ENCODE data around the gene METTL24. TPM values are rescaled to one million over a fixed set of nuclear protein-coding genes. Genes with fewer than 3 reads are reported as not detected.
A peak's percentile ranks its signal among the peaks of the same experiment; 100 is the strongest.
"Not testable (repeated sequence)": the region's sequence is repeated elsewhere in the genome, so short reads cannot be mapped to it uniquely, and the experiment has no call there.

Gene METTL24
- total and polyA plus RNA-seq, 2 donors, result 0.50 to 1.5 TPM

DNA sequence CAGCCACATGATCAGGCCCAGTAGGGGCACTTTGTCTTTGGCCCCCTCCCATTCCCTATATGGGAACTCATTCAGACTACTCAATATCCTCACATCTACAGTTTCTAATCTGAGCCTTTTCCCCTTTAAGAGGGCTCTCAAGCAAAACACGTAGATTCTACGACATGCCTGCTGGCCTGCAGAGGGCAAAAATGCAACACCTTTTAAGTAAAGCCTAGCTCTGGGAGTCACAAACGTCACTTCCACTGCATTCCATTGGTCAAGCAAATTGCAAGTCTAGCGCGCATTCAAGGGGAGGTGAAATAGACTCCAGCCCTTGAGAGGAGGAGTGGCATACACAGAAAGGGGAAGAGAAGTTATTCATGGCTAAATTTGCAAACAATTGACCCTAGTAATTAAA lies 107.3 kb downstream of the METTL24 start:
- DNase-seq (ENCODE audit: low read depth in 6 of 9, low spot score in 9 of 9), result no peak
- H3K36me3 ChIP-seq (ENCODE audit: control insufficient read depth in 2 of 2, insufficient read depth in 2 of 2, low read length in 1 of 2), result no peaks in the 10 kb centered on the region
- H3K27me3 ChIP-seq (ENCODE audit: control insufficient read depth in 2 of 2, insufficient read depth in 1 of 2, low read length in 1 of 2), result no peaks in the 10 kb centered on the region
- H3K4me3 ChIP-seq (ENCODE audit: low read length in 2 of 2), result no peak overlapping the region
- WGBS, result 98% methylated on average over 5 of the region's 5 CpGs
- H3K9me3 ChIP-seq (ENCODE audit: control insufficient read depth in 2 of 2, insufficient read depth in 1 of 2, low read length in 1 of 2), result no peaks in the 10 kb centered on the region
- H3K4me1 ChIP-seq (ENCODE audit: control insufficient read depth in 2 of 2, insufficient read depth in 2 of 2, low read length in 2 of 2), result no peaks in the 10 kb centered on the region
- no peak overlapping the region for H3K27ac ChIP-seq (ENCODE audit: low read depth in 1 of 2, low read length in 1 of 2)

DNA sequence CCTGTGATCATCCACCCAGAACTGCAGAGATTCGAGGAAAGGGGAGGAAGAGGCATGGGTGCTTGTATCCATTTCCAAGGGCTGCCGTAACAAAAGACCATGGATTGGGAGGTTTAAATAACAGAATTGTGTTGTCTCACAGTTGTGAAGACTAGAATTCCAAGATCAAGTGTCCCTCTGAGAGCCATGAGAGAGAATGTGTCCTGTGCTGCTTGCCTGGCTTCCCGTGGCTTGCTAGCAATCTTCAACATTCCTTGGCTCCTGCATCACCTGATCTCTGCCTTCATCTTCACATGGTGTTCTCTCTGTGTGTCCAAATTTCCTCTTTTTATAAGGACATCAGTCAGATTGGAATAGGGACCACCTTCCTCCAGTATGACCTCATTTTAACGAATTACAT lies 108.1 kb downstream of the METTL24 start:
- Histone ChIP-seq H3K27ac (ENCODE audit: low read depth in 1 of 2, low read length in 1 of 2) (no peak overlapping the region), H3K4me3 (ENCODE audit: low read length in 2 of 2) (no peak overlapping the region), H3K27me3 (ENCODE audit: control insufficient read depth in 2 of 2, insufficient read depth in 1 of 2, low read length in 1 of 2) (no peaks in the 10 kb centered on the region), H3K4me1 (ENCODE audit: control insufficient read depth in 2 of 2, insufficient read depth in 2 of 2, low read length in 2 of 2) (no peaks in the 10 kb centered on the region), H3K9me3 (ENCODE audit: control insufficient read depth in 2 of 2, insufficient read depth in 1 of 2, low read length in 1 of 2) (no peaks in the 10 kb centered on the region), H3K36me3 (ENCODE audit: control insufficient read depth in 2 of 2, insufficient read depth in 2 of 2, low read length in 1 of 2) (no peaks in the 10 kb centered on the region)
- WGBS, result 96% methylated on average over 4 of the region's 4 CpGs
- DNase-seq (ENCODE audit: low read depth in 6 of 9, low spot score in 9 of 9), result no peak

- WGBS, result 100% methylated on average over 3 of the region's 3 CpGs
Observed at GRCh38 chr6:110246900-110247546, 111.1 kb downstream of the METTL24 start.

GRCh38 chr6:110246378-110246777 lies 111.8 kb downstream of the METTL24 start:
- DNase-seq (ENCODE audit: low read depth in 6 of 9, low spot score in 9 of 9), result no peak
- Histone ChIP-seq H3K4me1 (ENCODE audit: control insufficient read depth in 2 of 2, insufficient read depth in 2 of 2, low read length in 2 of 2) (no peaks in the 10 kb centered on the region), H3K4me3 (ENCODE audit: low read length in 2 of 2) (no peak overlapping the region), H3K27ac (ENCODE audit: low read depth in 1 of 2, low read length in 1 of 2) (no peak overlapping the region), H3K9me3 (ENCODE audit: control insufficient read depth in 2 of 2, insufficient read depth in 1 of 2, low read length in 1 of 2) (no peaks in the 10 kb centered on the region), H3K36me3 (ENCODE audit: control insufficient read depth in 2 of 2, insufficient read depth in 2 of 2, low read length in 1 of 2) (no peaks in the 10 kb centered on the region), H3K27me3 (ENCODE audit: control insufficient read depth in 2 of 2, insufficient read depth in 1 of 2, low read length in 1 of 2) (no peaks in the 10 kb centered on the region)
- 98% methylated on average over 3 of the region's 3 CpGs for WGBS

More at GRCh38 chr6:110246900-110247546, 111.1 kb downstream of the METTL24 start:
- H3K27me3 ChIP-seq (ENCODE audit: control insufficient read depth in 2 of 2, insufficient read depth in 1 of 2, low read length in 1 of 2), result no peaks in the 10 kb centered on the region
- H3K4me3 ChIP-seq (ENCODE audit: low read length in 2 of 2), result no peak overlapping the region
- DNase-seq (ENCODE audit: low read depth in 6 of 9, low spot score in 9 of 9), result no peak
- no peaks in the 10 kb centered on the region for H3K9me3 ChIP-seq (ENCODE audit: control insufficient read depth in 2 of 2, insufficient read depth in 1 of 2, low read length in 1 of 2)
- H3K27ac ChIP-seq (ENCODE audit: low read depth in 1 of 2, low read length in 1 of 2), result no peak overlapping the region
- no peaks in the 10 kb centered on the region for H3K4me1 ChIP-seq (ENCODE audit: control insufficient read depth in 2 of 2, insufficient read depth in 2 of 2, low read length in 2 of 2)
- H3K36me3 ChIP-seq (ENCODE audit: control insufficient read depth in 2 of 2, insufficient read depth in 2 of 2, low read length in 1 of 2), result no peaks in the 10 kb centered on the region

DNA sequence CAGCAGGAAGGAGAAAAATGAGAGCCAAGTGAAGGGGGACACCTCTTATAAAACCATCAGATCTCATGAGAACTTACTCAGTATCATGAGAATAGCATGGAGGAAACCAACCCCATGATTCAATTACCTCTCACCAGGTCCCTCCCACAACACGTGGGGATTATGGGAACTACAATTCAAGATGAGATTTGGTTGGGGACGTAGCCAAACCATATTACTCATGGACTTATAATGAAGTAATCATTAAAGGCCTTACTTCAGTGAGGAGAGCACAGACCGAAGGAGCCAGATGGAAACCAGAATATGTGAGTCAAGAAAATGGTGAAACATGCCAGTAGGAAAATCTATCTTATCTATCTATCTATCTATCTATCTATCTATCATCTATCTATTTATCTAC lies 113.5 kb downstream of the METTL24 start:
- H3K36me3 ChIP-seq (ENCODE audit: control insufficient read depth in 2 of 2, insufficient read depth in 2 of 2, low read length in 1 of 2); DNase-seq (ENCODE audit: low read depth in 6 of 9, low spot score in 9 of 9); H3K9me3 ChIP-seq (ENCODE audit: control insufficient read depth in 2 of 2, insufficient read depth in 1 of 2, low read length in 1 of 2); H3K27me3 ChIP-seq (ENCODE audit: control insufficient read depth in 2 of 2, insufficient read depth in 1 of 2, low read length in 1 of 2); H3K4me1 ChIP-seq (ENCODE audit: control insufficient read depth in 2 of 2, insufficient read depth in 2 of 2, low read length in 2 of 2); H3K27ac ChIP-seq (ENCODE audit: low read depth in 1 of 2, low read length in 1 of 2); H3K4me3 ChIP-seq (ENCODE audit: low read length in 2 of 2): not testable (repeated sequence)
- 97% methylated on average over 3 of the region's 3 CpGs for WGBS

DNA sequence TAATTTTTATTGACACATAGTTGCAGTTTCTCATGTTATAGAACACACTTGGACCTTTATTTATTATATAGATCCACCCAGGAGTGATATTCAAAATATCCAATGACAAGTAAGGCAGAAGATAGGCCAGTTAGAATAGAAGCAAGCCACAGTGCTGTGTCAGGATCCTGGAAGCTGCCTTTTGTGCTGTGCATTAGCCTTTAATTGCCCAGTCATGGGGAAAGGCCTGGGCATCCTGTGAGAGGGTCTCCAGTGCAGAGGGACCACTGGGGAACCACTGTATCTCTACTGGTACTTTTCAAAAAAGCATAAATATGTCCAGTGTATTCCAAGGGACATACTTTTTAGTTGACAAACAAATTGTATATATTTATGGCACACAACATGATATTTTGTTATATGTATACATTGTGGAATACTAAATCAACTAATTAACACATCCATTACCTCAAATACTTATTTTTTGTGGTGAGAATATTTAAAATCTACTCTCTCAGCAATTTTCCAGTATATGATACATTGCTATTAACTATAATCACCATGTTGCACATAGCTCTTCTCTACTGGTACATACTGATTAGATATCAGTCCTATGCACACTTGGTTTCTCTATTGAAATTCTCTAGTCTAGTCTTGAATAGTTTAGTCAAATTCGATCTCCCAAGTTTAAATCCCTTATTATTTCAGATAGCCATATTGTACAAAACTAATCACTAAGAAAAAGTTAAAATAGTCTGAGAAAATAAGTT lies 118.4 kb downstream of the METTL24 start:
- no peak overlapping the region for H3K27ac ChIP-seq (ENCODE audit: low read depth in 1 of 2, low read length in 1 of 2)
- DNase-seq (ENCODE audit: low read depth in 6 of 9, low spot score in 9 of 9), result no peak
- 99% methylated on average over 1 of the region's 1 CpG for WGBS
- no peaks in the 10 kb centered on the region for H3K9me3 ChIP-seq (ENCODE audit: control insufficient read depth in 2 of 2, insufficient read depth in 1 of 2, low read length in 1 of 2)
- H3K4me1 ChIP-seq (ENCODE audit: control insufficient read depth in 2 of 2, insufficient read depth in 2 of 2, low read length in 2 of 2), result no peaks in the 10 kb centered on the region
- H3K4me3 ChIP-seq (ENCODE audit: low read length in 2 of 2), result no peak overlapping the region
- peaks cover 3 to 4% of the 10 kb centered on the region in 2 donors for H3K36me3 ChIP-seq (ENCODE audit: control insufficient read depth in 2 of 2, insufficient read depth in 2 of 2, low read length in 1 of 2)
- no peaks in the 10 kb centered on the region for H3K27me3 ChIP-seq (ENCODE audit: control insufficient read depth in 2 of 2, insufficient read depth in 1 of 2, low read length in 1 of 2)

- WGBS, result 100% methylated on average over 1 of the region's 1 CpG
- H3K27me3 ChIP-seq (ENCODE audit: control insufficient read depth in 2 of 2, insufficient read depth in 1 of 2, low read length in 1 of 2); DNase-seq (ENCODE audit: low read depth in 6 of 9, low spot score in 9 of 9); H3K9me3 ChIP-seq (ENCODE audit: control insufficient read depth in 2 of 2, insufficient read depth in 1 of 2, low read length in 1 of 2); H3K4me3 ChIP-seq (ENCODE audit: low read length in 2 of 2); H3K27ac ChIP-seq (ENCODE audit: low read depth in 1 of 2, low read length in 1 of 2); H3K36me3 ChIP-seq (ENCODE audit: control insufficient read depth in 2 of 2, insufficient read depth in 2 of 2, low read length in 1 of 2); H3K4me1 ChIP-seq (ENCODE audit: control insufficient read depth in 2 of 2, insufficient read depth in 2 of 2, low read length in 2 of 2): not testable (repeated sequence)
Observed at GRCh38 chr6:110236007-110236406, 122.1 kb downstream of the METTL24 start.

DNA sequence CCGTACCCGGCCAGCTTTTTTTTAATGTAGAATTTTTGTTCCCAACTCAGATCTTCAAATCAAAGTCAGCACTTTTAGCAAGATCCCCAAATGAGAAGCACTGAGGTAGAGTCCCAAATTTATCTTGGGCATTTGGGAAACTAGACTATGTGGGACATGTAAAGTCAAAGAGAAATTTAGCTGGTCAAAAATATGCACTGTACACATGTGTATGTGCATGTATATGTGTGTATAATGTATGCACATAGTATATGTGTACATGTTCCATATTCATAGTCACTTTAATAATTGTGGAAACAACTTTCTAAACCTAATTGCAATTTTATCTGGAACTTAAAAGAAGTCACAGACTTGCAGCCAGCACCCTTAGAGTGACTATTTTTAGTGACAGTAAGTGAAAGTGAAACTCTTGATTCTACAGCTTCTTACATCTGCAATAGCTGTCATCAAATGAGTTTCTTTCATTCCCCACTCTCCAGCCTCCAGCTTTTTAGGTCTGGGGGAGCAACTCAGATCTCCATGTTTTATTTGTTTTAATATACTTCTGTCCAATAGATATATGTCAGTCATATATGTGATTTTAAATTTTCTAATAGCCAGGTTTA lies 124.3 kb downstream of the METTL24 start:
- Histone ChIP-seq H3K27me3 (ENCODE audit: control insufficient read depth in 2 of 2, insufficient read depth in 1 of 2, low read length in 1 of 2) (no peaks in the 10 kb centered on the region), H3K4me1 (ENCODE audit: control insufficient read depth in 2 of 2, insufficient read depth in 2 of 2, low read length in 2 of 2) (no peaks in the 10 kb centered on the region), H3K27ac (ENCODE audit: low read depth in 1 of 2, low read length in 1 of 2) (no peak overlapping the region), H3K4me3 (ENCODE audit: low read length in 2 of 2) (no peak overlapping the region), H3K9me3 (ENCODE audit: control insufficient read depth in 2 of 2, insufficient read depth in 1 of 2, low read length in 1 of 2) (no peaks in the 10 kb centered on the region), H3K36me3 (ENCODE audit: control insufficient read depth in 2 of 2, insufficient read depth in 2 of 2, low read length in 1 of 2) (peaks cover 4 to 13% of the 10 kb centered on the region in 2 donors)
- 96% methylated on average over 2 of the region's 2 CpGs for WGBS
- peak in 8 of 9 donors; percentile 13 to 70 (median 32) for DNase-seq (ENCODE audit: low read depth in 6 of 9, low spot score in 9 of 9)

DNA sequence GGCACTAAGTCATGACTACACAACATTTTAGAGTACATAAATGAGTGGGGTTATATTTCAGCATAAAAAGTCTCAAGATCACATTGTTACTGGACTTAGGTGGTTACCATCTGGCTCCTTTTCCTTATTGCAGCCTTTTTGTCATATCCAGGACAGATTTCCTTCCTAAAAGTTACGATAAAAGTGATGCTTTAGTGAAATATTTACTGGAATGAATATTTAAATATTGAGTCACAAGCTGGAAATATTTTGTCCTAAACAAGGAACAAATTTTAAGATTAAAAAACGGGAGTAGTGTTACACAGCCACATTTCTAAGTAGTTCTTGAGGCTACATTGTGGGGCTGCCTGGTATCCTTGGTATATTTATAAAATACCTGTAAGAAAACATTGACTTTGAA lies 125.7 kb downstream of the METTL24 start:
- H3K36me3 ChIP-seq (ENCODE audit: control insufficient read depth in 2 of 2, insufficient read depth in 2 of 2, low read length in 1 of 2), result peaks cover 4 to 19% of the 10 kb centered on the region in 2 donors
- WGBS, result 96% methylated on average over 2 of the region's 2 CpGs
- no peaks in the 10 kb centered on the region for H3K27me3 ChIP-seq (ENCODE audit: control insufficient read depth in 2 of 2, insufficient read depth in 1 of 2, low read length in 1 of 2)

More for the DNA sequence above, 125.7 kb downstream of the METTL24 start:
- no peak overlapping the region for H3K27ac ChIP-seq (ENCODE audit: low read depth in 1 of 2, low read length in 1 of 2)
- no peak for DNase-seq (ENCODE audit: low read depth in 6 of 9, low spot score in 9 of 9)
- no peak overlapping the region for H3K4me3 ChIP-seq (ENCODE audit: low read length in 2 of 2)
- H3K9me3 ChIP-seq (ENCODE audit: control insufficient read depth in 2 of 2, insufficient read depth in 1 of 2, low read length in 1 of 2), result no peaks in the 10 kb centered on the region
- H3K4me1 ChIP-seq (ENCODE audit: control insufficient read depth in 2 of 2, insufficient read depth in 2 of 2, low read length in 2 of 2), result no peaks in the 10 kb centered on the region
